Motor neuron (in vitro differentiated cells): ENCODE results near the gene GPC6. TPM values are rescaled to one million over a fixed set of nuclear protein-coding genes. Genes with fewer than 3 reads are reported as not detected.

Source experiments
- ATAC-seq, 8 experiments: fragments of 200-7000 bp; cut with Tn5 transposase; replicated peaks in 6 of 8; 2 replicates each; pipeline ENCODE4 v1.8.0; 2021; ENCODE audit warnings: mild to moderate bottlenecking in 8 of 8, moderate library complexity in 8 of 8
- H3K27ac ChIP-seq, 2 donors: fragments of 250-450 bp; sonication (Bioruptor Pico); 2 replicates each; pipeline ENCODE4 v1.9.0; 2021; ENCODE audit warnings: antibody characterized with exemption in 2 of 2, mild to moderate bottlenecking in 2 of 2, moderate library complexity in 1 of 2
- H3K4me1 ChIP-seq, 2 donors: fragments of 250-450 bp; sonication (Bioruptor Pico); replicated peaks in 1 of 2; 2 replicates each; pipeline ENCODE4 v1.6.1; 2021; ENCODE audit warnings: antibody characterized with exemption in 2 of 2, mild to moderate bottlenecking in 2 of 2, moderate library complexity in 1 of 2
- H3K4me3 ChIP-seq, 5 donors: fragments of 250-450 bp; sonication (Bioruptor Pico); 2 replicates each; pipeline ENCODE4 v1.9.0; 2021; ENCODE audit warnings: antibody characterized with exemption in 5 of 5, mild to moderate bottlenecking in 5 of 5, moderate library complexity in 4 of 5
- WGBS, 10 experiments: fragments of 450-650 bp; shearing (Covaris generic); methylation state at CpG; one replicate each; pipeline ENCODE4 v1.0.0; 2022; 5-methylcytosine and 5-hydroxymethylcytosine counted together
- in situ Hi-C, 9 experiments: fragments of 400-800 bp; cut with MboI; loops; one replicate each; pipeline ENCODE4 v1.15.0; 2021; ENCODE audit warnings: low sequenced_read_pairs in 9 of 9, low pct_unique_long_range_greater_than_20kb in 2 of 9; ENCODE audit not compliant: unreplicated experiment in 9 of 9
- total RNA-seq, 8 experiments: library from RNA; unstranded; fragments of 300-600 nt; gene quantifications; 2 replicates each; pipeline versions ENCODE4 v1.2.3 to v1.2.4, GENCODE V29; 2022

Gene GPC6
- total RNA-seq, 8 experiments from 2014 or later: 1.8 to 52.4 (median 15.5) TPM

DNA sequence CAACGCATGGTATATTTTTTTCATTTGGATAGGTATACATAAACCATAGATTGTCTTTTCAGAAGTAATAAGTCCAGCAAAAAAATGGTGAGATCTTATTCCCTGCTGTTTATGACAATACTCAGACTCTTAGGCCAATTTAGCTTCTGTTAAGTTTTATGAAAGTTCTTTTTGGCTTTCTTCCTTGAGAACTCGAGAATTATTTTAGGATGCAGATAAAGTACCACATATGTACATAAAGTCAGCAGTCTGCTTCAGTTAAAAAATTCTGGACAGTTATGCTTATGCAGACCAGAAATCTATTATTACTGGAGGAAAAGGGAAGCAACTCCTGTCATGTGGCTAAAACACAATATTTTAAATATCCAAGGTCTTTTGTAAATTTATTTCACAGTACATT, 422.9 kb downstream of the GPC6 start:
- in situ Hi-C loops: no loop called here
- no peak overlapping the region for H3K27ac ChIP-seq
- H3K4me1 ChIP-seq: peaks cover 0 to 5% of the 10 kb centered on the region in 2 donors
- 0 to 100% (median 77%) methylated on average over 1 to 2 of the region's 2 CpGs; no CpG with 5 or more reads in 1 of the 10 experiments for WGBS, 10 experiments
- no peak overlapping the region for H3K4me3 ChIP-seq
- ATAC-seq: no peak

DNA sequence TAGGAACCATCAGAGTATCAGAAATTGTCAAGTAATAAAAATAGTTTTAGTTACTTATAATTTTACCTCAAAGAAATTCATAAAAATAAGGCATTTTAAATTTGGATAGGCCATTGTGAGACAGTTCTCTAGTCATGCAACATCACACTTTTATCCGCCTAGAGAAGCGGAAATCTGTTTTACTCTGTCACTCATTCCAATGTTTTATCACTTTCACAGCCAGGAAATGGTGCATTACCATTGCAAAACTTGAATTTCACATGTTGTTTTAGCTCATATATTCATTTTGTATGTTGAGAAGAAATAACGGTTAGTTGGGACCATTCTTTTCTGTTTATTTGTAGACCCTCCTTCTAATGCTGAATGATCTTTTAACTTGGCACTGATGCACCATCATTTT, 427.2 kb downstream of the GPC6 start:
- Histone ChIP-seq H3K27ac (no peak overlapping the region), H3K4me1 (peaks cover 0 to 5% of the 10 kb centered on the region in 2 donors), H3K4me3 (no peak overlapping the region)
- WGBS, 10 experiments: 0 to 100% (median 100%) methylated on average over 1 to 3 of the region's 3 CpGs; no CpG with 5 or more reads in 2 of the 10 experiments
- in situ Hi-C loops: no loop called here
- ATAC-seq: no peak

DNA sequence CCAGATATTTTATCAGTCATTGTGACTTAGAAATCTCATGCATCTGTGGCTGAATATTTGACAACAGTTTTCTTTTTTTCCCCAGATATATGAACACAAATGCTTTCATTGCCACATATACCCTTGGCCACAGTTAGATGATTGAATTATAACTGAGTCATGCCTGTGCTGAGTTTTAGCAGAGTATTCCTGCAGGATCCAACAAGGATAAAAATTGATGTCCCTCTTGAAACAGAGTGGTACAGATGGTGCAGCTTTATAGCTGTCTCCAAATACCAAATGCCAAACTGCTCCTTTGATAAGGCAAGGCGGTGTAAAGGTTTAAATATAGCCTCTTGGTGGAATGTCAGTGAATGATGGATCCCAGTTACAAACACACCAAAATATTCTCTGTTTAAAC, 428.5 kb downstream of the GPC6 start:
- no peak overlapping the region for H3K4me3 ChIP-seq
- in situ Hi-C loops: no loop called here
- 86 to 100% (median 100%) methylated on average over 1 of the region's 1 CpG; no CpG with 5 or more reads in 4 of the 10 experiments for WGBS, 10 experiments
- no peak overlapping the region for H3K27ac ChIP-seq
- no peak for ATAC-seq
- peaks cover 0 to 5% of the 10 kb centered on the region in 2 donors for H3K4me1 ChIP-seq

DNA sequence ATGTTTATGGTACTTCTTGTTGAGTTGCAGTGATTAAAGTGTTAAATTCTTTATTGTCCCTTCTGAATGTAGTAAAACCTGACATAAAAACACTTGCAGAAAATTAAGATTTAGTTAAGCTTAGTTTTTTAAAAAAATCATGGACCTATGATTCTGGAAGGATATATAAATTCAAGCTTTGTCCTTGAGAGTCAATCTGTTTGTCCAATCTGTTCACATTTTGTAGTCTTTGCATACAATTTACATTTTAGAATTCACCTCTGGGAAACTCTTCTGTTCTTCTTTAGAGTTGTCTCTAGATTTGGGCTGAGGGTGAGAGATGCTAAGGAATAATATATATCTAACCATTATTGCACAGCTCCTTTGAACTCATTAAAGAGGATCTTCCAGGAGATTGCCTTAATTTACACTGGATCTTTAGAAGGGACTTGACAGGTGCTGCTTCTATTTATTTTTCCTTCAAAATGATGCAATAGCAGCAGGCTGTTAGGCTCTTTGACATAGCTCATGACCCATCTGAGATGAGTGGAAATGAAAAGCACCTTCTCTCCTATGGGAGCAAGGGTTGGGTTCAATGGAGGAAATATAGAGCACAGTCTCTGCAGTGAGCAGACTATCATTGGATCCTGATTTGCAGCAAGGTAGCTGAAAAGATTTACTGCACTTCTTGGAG, 433.9 kb downstream of the GPC6 start:
- Histone ChIP-seq H3K27ac (no peak overlapping the region), H3K4me3 (no peak overlapping the region), H3K4me1 (peaks cover 0 to 3% of the 10 kb centered on the region in 2 donors)
- peak in 3 of 8 experiments; percentile 21 to 40 (median 35) for ATAC-seq
- in situ Hi-C loops: no loop called here

DNA sequence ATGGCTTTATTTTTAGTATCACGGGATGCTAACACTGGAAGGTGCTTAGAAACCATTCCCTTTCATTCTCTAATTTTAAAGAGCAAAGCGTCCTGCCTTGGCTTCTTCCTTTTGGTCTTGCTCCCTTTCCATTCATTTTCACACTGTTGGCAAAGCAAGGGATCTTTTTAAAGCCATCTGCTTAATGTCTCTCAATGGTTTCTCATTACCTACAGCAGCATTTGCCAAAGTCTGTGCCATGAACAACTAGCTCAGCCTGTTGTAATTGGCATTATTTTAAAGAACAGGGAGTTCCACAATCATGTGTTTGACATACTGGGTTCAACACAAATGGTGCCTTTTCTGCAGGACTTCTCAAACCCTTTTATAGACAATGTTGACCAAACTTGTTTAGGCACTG, 444.3 kb downstream of the GPC6 start:
- peaks cover 0 to 7% of the 10 kb centered on the region in 2 donors for H3K4me1 ChIP-seq
- in situ Hi-C loops: no loop called here
- H3K27ac ChIP-seq: no peak overlapping the region
- ATAC-seq: no peak
- WGBS, 10 experiments: 71 to 100% (median 92%) methylated on average over 1 to 2 of the region's 2 CpGs; no CpG with 5 or more reads in 1 of the 10 experiments
- no peak overlapping the region for H3K4me3 ChIP-seq

DNA sequence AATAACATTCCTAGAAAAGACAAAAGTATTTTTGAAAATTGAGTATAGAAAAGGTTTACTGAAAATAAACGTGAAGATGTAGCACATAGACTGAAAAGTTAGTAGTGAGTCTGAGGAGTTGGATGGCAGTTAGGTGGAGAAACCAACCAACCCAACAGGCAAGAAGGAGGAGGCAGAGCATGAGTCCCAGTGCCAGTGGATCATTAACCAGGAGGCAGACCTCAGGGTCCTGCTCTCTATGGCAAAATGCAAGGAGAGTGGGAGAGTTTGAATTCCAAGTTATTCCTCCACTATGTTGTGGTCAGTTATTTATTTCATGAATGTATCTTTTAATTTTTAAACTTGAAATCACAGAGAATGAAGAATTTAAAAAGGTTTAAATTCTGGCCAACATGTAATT, 446.4 kb downstream of the GPC6 start:
- in situ Hi-C loops: no loop called here
- no peak for ATAC-seq
- WGBS, 10 experiments: 58 to 100% (median 88%) methylated on average over 1 of the region's 1 CpG; no CpG with 5 or more reads in 2 of the 10 experiments
- Histone ChIP-seq H3K4me1 (no peaks in the 10 kb centered on the region), H3K4me3 (no peak overlapping the region), H3K27ac (no peak overlapping the region)

DNA sequence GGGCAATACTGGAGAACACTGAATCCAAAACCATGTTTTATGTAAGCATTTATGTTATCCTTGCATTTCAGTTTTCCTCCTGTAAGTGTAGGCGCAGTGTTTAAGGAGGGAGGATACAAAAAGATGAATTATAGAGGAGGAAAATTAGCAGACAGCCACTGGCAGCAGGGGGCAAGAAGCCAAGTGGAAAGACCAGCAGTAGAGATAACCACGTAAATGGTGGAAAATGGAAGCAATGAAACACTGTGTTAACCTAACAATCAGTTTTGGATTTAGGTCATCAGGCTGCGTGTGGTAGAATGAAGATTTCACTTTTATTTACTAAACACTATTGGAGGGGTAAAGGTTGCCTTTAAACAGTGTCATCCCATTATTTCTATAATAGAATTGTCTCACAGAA, 447.3 kb downstream of the GPC6 start:
- Histone ChIP-seq H3K4me1 (peaks cover 0 to 3% of the 10 kb centered on the region in 2 donors), H3K27ac (no peak overlapping the region), H3K4me3 (no peak overlapping the region)
- 64 to 100% (median 94%) methylated on average over 1 to 3 of the region's 3 CpGs; no CpG with 5 or more reads in 1 of the 10 experiments for WGBS, 10 experiments
- in situ Hi-C loops: no loop called here
- no peak for ATAC-seq

DNA sequence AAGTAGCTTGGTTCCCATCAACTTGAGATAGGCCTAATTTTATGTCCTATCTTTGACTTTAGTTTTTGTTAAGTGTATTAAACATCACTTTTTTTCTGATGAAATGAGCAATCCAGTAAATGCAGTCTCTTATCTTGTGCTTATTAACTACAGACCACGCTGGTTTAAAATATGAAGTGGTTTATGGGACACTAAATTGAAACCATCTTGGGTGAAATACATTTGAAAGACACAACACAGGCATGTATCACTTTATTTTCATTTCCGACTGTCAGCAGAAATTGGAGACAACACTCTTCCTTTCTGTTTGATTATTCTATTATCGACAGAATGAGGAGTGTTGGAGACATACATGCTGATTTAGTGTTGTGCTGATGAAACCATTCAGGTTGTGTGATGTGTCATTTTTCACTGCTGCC, 447.7 kb downstream of the GPC6 start:
- Histone ChIP-seq H3K27ac (no peak overlapping the region), H3K4me1 (peaks cover 0 to 8% of the 10 kb centered on the region in 2 donors), H3K4me3 (no peak overlapping the region)
- peak in 1 of 8 experiments; percentile 19 for ATAC-seq
- in situ Hi-C loops: no loop called here
- 14 to 100% (median 77%) methylated on average over 1 to 3 of the region's 3 CpGs; no CpG with 5 or more reads in 1 of the 10 experiments for WGBS, 10 experiments

DNA sequence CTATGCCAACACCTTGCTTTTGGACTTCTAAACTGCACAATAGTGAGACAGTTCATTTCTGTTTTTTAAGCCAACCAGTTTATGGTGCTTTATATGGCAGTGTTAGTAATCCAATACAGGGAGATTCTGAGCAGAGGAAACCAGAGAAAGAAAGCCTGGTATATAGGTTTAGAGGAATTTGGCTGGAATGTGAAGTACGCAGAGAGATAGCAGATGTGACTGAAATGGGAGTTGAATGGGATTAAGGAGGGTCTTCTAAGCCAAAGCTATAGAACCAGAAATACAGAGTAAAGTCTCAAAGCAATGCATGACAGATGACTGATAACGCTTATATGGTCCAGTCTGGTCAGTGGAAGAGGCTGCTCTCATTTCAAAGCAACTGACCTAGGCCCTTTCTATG, 453.7 kb downstream of the GPC6 start:
- Histone ChIP-seq H3K4me3 (no peak overlapping the region), H3K27ac (no peak overlapping the region), H3K4me1 (peaks cover 7 to 22% of the 10 kb centered on the region in 2 donors)
- in situ Hi-C loops: no loop called here
- ATAC-seq: no peak
- WGBS, 10 experiments: 90 to 100% (median 100%) methylated on average over 1 to 2 of the region's 2 CpGs; no CpG with 5 or more reads in 3 of the 10 experiments

DNA sequence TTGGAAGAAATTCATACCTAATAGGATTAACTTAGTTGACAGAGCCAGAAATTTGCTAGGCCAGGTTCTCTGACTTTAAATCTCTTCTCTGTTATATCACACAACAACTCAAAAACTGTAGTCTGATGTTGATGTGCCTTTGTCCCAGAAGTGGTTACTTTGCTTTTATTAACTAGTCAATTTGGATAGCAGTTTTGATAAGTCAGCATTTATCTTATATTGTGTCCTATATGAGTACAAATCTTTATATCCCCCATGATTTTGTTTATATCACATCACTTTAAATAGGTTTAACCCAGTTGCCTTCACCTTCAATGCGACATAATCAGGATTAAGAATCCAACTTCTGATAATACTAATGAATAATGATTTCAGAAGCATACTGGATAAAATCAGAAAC, 459.3 kb downstream of the GPC6 start:
- Histone ChIP-seq H3K4me1 (peaks cover 7 to 12% of the 10 kb centered on the region in 2 donors), H3K4me3 (no peak overlapping the region), H3K27ac (no peak overlapping the region)
- in situ Hi-C loops: no loop called here
- ATAC-seq: no peak
- 40 to 100% (median 100%) methylated on average over 1 of the region's 1 CpG; no CpG with 5 or more reads in 2 of the 10 experiments for WGBS, 10 experiments

DNA sequence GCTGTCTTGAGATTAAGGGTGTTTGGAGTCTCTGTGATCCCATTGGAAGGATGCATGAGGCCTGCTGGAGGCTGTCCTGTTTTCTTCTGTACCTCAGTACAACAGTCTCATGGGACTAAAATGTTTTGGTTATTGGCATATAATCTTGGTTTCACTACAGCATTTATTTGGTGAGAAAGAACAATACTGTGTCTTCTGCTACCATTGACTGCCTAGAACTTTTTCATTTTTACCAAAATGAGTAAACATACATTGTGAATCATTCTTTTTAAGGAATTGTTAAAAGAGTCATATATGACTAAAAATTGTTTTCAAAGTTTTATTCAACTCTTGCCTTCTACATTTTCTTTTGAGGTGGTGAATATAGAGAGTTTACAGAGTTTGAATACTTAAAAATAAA, 459.8 kb downstream of the GPC6 start:
- in situ Hi-C loops: no loop called here
- no peak for ATAC-seq
- H3K27ac ChIP-seq: no peak overlapping the region

DNA sequence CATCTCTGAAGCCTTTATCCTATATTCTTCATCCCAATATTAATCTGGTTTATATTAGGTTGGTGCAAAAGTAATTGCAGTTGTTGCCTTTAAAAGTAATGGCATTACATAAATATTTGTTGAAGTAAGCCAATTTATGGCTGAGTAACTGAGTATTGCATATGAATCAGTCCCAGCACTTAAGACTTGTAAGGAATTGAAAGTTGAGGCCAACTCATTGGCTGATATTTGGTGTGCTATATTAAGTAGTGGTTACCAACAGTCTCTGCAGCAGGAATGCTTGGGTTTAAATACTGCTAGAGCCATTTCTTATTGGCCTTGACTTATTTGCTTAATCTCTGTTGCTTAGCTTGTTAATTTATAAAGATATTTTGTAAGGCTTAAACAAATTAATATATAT, 460.7 kb downstream of the GPC6 start:
- in situ Hi-C loops: no loop called here
- Histone ChIP-seq H3K4me1 (peaks cover under 1 to 6% of the 10 kb centered on the region in 2 donors), H3K27ac (no peak overlapping the region), H3K4me3 (no peak overlapping the region)
- ATAC-seq: no peak

More for the DNA sequence above, 459.8 kb downstream of the GPC6 start:
- peaks cover 7 to 12% of the 10 kb centered on the region in 2 donors for H3K4me1 ChIP-seq
- no peak overlapping the region for H3K4me3 ChIP-seq

DNA sequence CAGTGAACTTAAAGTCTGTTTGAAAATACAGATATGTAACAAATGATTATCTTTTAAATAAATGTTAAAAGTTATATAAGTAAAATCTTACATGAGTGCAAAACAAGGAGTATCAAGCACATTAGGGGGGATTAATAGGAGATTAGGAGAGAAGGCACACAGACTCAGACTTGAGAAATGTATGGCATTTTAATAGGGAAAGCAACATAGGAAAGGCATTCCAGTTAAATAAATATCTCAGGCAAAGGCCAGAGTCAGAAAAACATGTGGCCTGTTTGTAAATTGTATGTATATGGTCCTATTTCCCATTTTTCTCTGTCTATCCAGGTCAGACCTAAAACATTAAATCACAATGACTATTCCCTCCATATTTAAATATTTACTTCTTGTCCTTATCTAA, 462.7 kb downstream of the GPC6 start:
- peaks cover 0 to 5% of the 10 kb centered on the region in 2 donors for H3K4me1 ChIP-seq
- in situ Hi-C loops: no loop called here
- H3K4me3 ChIP-seq: no peak overlapping the region
- H3K27ac ChIP-seq: no peak overlapping the region
- ATAC-seq: no peak

DNA sequence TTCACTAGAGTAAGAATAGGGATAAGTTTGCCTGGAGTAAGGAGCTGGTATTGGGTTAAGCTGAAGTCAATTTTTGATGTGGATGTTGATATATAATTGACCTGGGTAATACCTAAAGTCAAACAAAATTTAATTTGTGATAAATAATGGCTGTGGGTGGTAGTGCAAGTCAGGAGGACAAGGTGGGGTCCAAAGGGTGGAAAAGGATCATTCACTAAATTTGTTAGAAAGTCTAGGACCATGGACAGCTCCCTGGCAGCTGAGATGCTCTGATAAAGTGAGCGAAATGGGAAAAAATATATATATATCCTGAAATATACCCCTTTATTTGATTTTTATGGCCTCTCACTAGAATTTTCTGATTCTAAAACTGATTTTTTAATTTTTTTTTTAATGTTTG, 463.5 kb downstream of the GPC6 start:
- 20 to 100% (median 50%) methylated on average over 1 of the region's 1 CpG; no CpG with 5 or more reads in 6 of the 10 experiments for WGBS, 10 experiments
- no peak overlapping the region for H3K4me3 ChIP-seq
- no peak for ATAC-seq
- H3K27ac ChIP-seq: no peak overlapping the region
- peaks cover 0 to 5% of the 10 kb centered on the region in 2 donors for H3K4me1 ChIP-seq
- in situ Hi-C loops: no loop called here
